Activated gamma-delta T cell treated with Interleukin-2 at 50 U/mL for 16 hours (primary cell): Measurements from ENCODE around the gene ADARB2.

Source experiments
- DNase-seq: peaks from one replicate; pipeline ENCODE4 v3.0.0-alpha.2; 2020

ADARB2 gene

GRCh38 chr10:1189166-1190051 is 547.9 kb downstream of the ADARB2 start:
- DNase-seq, result no peak

GRCh38 chr10:1188558-1189135 is 548.7 kb downstream of the ADARB2 start:
- DNase-seq, result no peak

- DNase-seq, result no peak
Measured at GRCh38 chr10:1187855-1188557, 549.3 kb downstream of the ADARB2 start.

GRCh38 chr10:1187151-1187854 is 550.0 kb downstream of the ADARB2 start:
- DNase-seq, result no peak

GRCh38 chr10:1186683-1186990 is 550.7 kb downstream of the ADARB2 start:
- DNase-seq, result no peak

- DNase-seq, result no peak
Measured at GRCh38 chr10:1185911-1186682, 551.2 kb downstream of the ADARB2 start.

- no peak for DNase-seq
Measured at GRCh38 chr10:1184541-1185430, 552.5 kb downstream of the ADARB2 start.

GRCh38 chr10:1183701-1184100 is 553.6 kb downstream of the ADARB2 start:
- DNase-seq, result no peak

- DNase-seq, result no peak
Measured at GRCh38 chr10:1183033-1183396, 554.3 kb downstream of the ADARB2 start.

GRCh38 chr10:1182280-1183032 is 554.9 kb downstream of the ADARB2 start:
- no peak for DNase-seq

GRCh38 chr10:1180836-1181235 is 556.5 kb downstream of the ADARB2 start:
- no peak for DNase-seq

- DNase-seq, result no peak
Measured at GRCh38 chr10:1180071-1180730, 557.1 kb downstream of the ADARB2 start.

- no peak for DNase-seq
Measured at GRCh38 chr10:1179346-1180070, 557.8 kb downstream of the ADARB2 start.

GRCh38 chr10:1178506-1178905 is 558.8 kb downstream of the ADARB2 start:
- DNase-seq, result no peak

GRCh38 chr10:1177936-1178335 is 559.4 kb downstream of the ADARB2 start:
- no peak for DNase-seq

- DNase-seq, result no peak
Measured at GRCh38 chr10:1175956-1176565, 561.3 kb downstream of the ADARB2 start.

GRCh38 chr10:1174022-1174421 is 563.3 kb downstream of the ADARB2 start:
- DNase-seq, result no peak

GRCh38 chr10:1173091-1173490 is 564.2 kb downstream of the ADARB2 start:
- DNase-seq, result no peak
